ENCODE data around the gene KATNIP.

- TF ChIP-seq GATA2 (IDR thresholded peaks at IDR 0.05; ENCODE audit: low read depth, low read length) (no peak), GATA3 (IDR thresholded peaks at IDR 0.05; ENCODE audit: low read depth, low read length) (no peak)
These were observed 9.0 kb downstream of the KATNIP start for GRCh38 chr16:27558932-27559331.

Measured in SH-SY5Y (cell line).